ENCODE results near the gene RWDD4. TPM values are rescaled to one million over a fixed set of nuclear protein-coding genes. Genes with fewer than 3 reads are reported as not detected.

Gene RWDD4
- 15.9 TPM for total RNA-seq
- long read RNA-seq, transcript RWDD4-202 (7 exons, 2,590 nt), result major isoform, 25 of 30 reads
- long read RNA-seq, partial matches to known transcripts, result 1 of 30 reads
- long read RNA-seq, other reads (novel, unspliced or antisense), result 4 of 30 reads

- DNase-seq (ENCODE audit: low spot score), result peak; percentile 99
These were observed at the start of gene RWDD4, which contains the start of gene TRAPPC11 for GRCh38 chr4:183659029-183659871. Gene RWDD4 (minus strand): TSS chr4:183659185. CDS start chr4:183658952, 233 bp downstream. Gene TRAPPC11 (plus strand): TSS chr4:183659293. CDS start chr4:183663868, 4,575 bp downstream.

- DNase-seq (ENCODE audit: low spot score), result no peak
These were observed 43.5 kb upstream of the RWDD4 start for GRCh38 chr4:183702492-183702891.

- DNase-seq (ENCODE audit: low spot score), result no peak
These were observed 41.4 kb upstream of the RWDD4 start for GRCh38 chr4:183700407-183700806.

GRCh38 chr4:183698909-183699308 is 39.9 kb upstream of the RWDD4 start:
- DNase-seq (ENCODE audit: low spot score), result no peak

- no peak for DNase-seq (ENCODE audit: low spot score)
These were observed 32.9 kb upstream of the RWDD4 start for GRCh38 chr4:183691897-183692296.

- DNase-seq (ENCODE audit: low spot score), result no peak
These were observed 32.0 kb upstream of the RWDD4 start for GRCh38 chr4:183691006-183691405.

GRCh38 chr4:183688216-183688615 is 29.2 kb upstream of the RWDD4 start:
- no peak for DNase-seq (ENCODE audit: low spot score)

- DNase-seq (ENCODE audit: low spot score), result no peak
These were observed 27.5 kb upstream of the RWDD4 start for GRCh38 chr4:183686461-183686860.

GRCh38 chr4:183681119-183681518 is 22.1 kb upstream of the RWDD4 start:
- DNase-seq (ENCODE audit: low spot score), result no peak

GRCh38 chr4:183675625-183676024 is 16.6 kb upstream of the RWDD4 start:
- no peak for DNase-seq (ENCODE audit: low spot score)

GRCh38 chr4:183674153-183674552 is 15.2 kb upstream of the RWDD4 start:
- no peak for DNase-seq (ENCODE audit: low spot score)

GRCh38 chr4:183670960-183671555 is 12.1 kb upstream of the RWDD4 start:
- DNase-seq (ENCODE audit: low spot score), result no peak

- DNase-seq (ENCODE audit: low spot score), result no peak
These were observed 11.3 kb upstream of the RWDD4 start for GRCh38 chr4:183670251-183670650.

GRCh38 chr4:183666088-183666487 is 7.1 kb upstream of the RWDD4 start:
- DNase-seq (ENCODE audit: low spot score), result no peak

GRCh38 chr4:183659872-183660242 is 872 bp upstream of the RWDD4 start:
- no peak for DNase-seq (ENCODE audit: low spot score)

GRCh38 chr4:183658362-183659028 is 490 bp downstream of the RWDD4 start:
- DNase-seq (ENCODE audit: low spot score), result no peak

- no peak for DNase-seq (ENCODE audit: low spot score)
These were observed 1.4 kb downstream of the RWDD4 start for GRCh38 chr4:183657564-183657963.

- DNase-seq (ENCODE audit: low spot score), result peak; percentile 57
These were observed 13.7 kb downstream of the RWDD4 start for GRCh38 chr4:183645326-183645725.

- peak; percentile 28 for DNase-seq (ENCODE audit: low spot score)
These were observed 19.7 kb downstream of the RWDD4 start for GRCh38 chr4:183639291-183639690.

GRCh38 chr4:183638436-183638835 is 20.5 kb downstream of the RWDD4 start:
- no peak for DNase-seq (ENCODE audit: low spot score)

- DNase-seq (ENCODE audit: low spot score), result no peak
These were observed 21.5 kb downstream of the RWDD4 start for GRCh38 chr4:183637461-183637860.

GRCh38 chr4:183636923-183637322 is 22.1 kb downstream of the RWDD4 start:
- DNase-seq (ENCODE audit: low spot score), result no peak
